AG08396 (cell line): Measurements from ENCODE around the gene SMARCE1.

Source experiments
- DNase-seq: peaks from one replicate; pipeline ENCODE4 v3.0.0; 2012; ENCODE audit warnings: low spot score, mixed read lengths

SMARCE1 gene

GRCh38 chr17:40582328-40582901 is 65.2 kb downstream of the SMARCE1 start:
- peak; percentile 0 for DNase-seq

DNA sequence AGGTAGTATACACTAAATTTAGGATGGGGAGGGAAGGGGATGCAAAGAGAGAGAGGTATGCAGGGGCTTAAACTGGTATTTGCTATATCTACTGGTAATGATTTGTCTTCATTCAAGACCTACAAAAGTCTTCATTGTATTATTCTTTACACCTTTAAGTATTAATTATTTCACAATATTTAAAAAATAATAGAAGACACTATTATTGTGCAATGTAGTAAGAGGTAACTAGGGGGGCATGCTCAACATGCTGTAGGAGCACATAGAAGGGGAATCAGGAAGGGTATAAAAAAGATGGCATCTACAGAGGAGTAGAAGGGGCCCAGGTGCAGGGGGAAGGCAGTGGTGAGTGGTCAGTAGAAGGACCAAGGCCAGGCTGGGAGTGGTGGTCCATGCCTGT is 67.5 kb downstream of the SMARCE1 start:
- no peak for DNase-seq

DNA sequence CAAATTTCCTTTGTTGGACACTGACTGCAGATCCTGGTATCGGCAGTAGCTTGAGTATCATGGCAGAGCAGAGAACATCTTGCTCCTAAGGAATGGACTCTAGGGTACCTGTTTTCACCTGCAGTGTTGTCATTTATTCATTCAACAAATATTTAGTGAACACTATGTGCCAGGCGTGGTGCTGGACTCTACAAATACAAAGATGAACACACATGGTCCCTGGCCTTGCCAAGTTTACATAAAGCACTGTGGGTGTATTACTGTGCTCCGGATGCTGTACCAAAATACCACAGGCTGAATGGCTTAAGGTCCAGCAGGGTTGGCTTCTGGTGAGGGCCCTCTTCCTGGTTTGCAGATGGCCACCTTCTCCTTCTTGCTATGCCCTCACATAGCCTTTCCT is 68.1 kb downstream of the SMARCE1 start:
- DNase-seq = no peak

DNA sequence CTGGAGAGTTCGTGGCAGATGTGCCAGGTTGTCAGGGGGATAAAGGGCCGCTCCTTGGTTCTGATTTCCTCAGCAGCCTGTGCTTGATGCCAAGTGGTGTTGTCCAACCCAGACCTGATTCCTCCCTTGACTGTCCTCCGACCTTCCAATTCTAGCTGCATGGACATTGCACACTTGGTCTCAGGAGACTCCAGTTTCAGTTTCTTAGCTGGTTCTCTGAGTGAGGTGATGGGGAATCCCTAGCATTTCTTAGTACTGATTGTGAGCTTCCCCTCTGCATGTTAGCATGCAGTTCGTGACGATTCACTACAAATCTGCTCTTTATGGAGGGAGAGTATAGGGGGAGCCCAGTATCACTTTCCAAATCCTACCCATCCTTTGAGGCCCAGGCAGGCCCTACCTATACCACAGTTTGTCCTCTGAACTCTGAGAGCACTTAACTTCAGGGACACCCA is 70.0 kb downstream of the SMARCE1 start:
- no peak for DNase-seq

- no peak for DNase-seq
Observed at GRCh38 chr17:40576113-40576740, 71.4 kb downstream of the SMARCE1 start.
